SU-DHL-6 (cell line): ENCODE measurements around the gene SIK3.
"Not testable (repeated sequence)": the region's sequence is repeated elsewhere in the genome, so short reads cannot be mapped to it uniquely, and the experiment has no call there.

ENCODE experiments used
- H2AFZ ChIP-seq: fragments of 200-600 bp; sonication (generic); 2 replicates; pipeline ENCODE4 v1.6.1; 2014; ENCODE audit warnings: low read depth, mild to moderate bottlenecking, moderate library complexity, mixed read lengths, antibody characterized with exemption, low read length; ENCODE audit not compliant: severe bottlenecking
- H3F3A ChIP-seq: fragments of 200-600 bp; shearing (Covaris generic); 2 replicates; pipeline ENCODE4 v1.6.0; 2016; ENCODE audit warnings: antibody characterized with exemption, mild to moderate bottlenecking; ENCODE audit not compliant: insufficient read depth
- H3K27ac ChIP-seq: fragments of 200-600 bp; sonication (generic); 2 replicates; pipeline ENCODE4 v1.5.1; 2016; ENCODE audit warnings: low read depth, mild to moderate bottlenecking, low read length, moderate library complexity, mixed read lengths
- H3K27me3 ChIP-seq: fragments of 200-600 bp; sonication (generic), shearing (Covaris generic); 2 replicates; pipeline ENCODE4 v1.6.0; 2014; ENCODE audit warnings: mild to moderate bottlenecking, low read length
- H3K36me3 ChIP-seq: fragments of 200-600 bp; sonication (generic); 2 replicates; pipeline ENCODE4 v1.6.1; 2014; ENCODE audit warnings: mild to moderate bottlenecking, low read length, mixed read lengths
- H3K4me2 ChIP-seq: fragments of 300-600, 200-600 bp; shearing (Covaris generic), sonication (generic); 2 replicates; pipeline ENCODE4 v1.6.0; 2014; ENCODE audit warnings: low read length, low read depth, mild to moderate bottlenecking; ENCODE audit not compliant: poor library complexity, severe bottlenecking
- H3K4me3 ChIP-seq: fragments of 200-600 bp; sonication (generic); 2 replicates; pipeline ENCODE4 v1.5.1; 2014; ENCODE audit warnings: antibody characterized with exemption, low read length, mild to moderate bottlenecking, mixed read lengths; ENCODE audit not compliant: insufficient read depth, poor library complexity, severe bottlenecking
- H3K79me2 ChIP-seq: fragments of 200-600 bp; sonication (generic); 2 replicates; pipeline ENCODE4 v1.6.1; 2014; ENCODE audit warnings: mild to moderate bottlenecking, low read length, moderate library complexity; ENCODE audit not compliant: insufficient read depth
- H3K9ac ChIP-seq: fragments of 200-600 bp; sonication (generic); 2 replicates; pipeline ENCODE4 v1.7.0; 2014; ENCODE audit warnings: mild to moderate bottlenecking, low read length
- H3K9me2 ChIP-seq: fragments of 200-600 bp; sonication (generic); replicated peaks from 2 replicates; pipeline ENCODE4 v1.6.1; 2014; ENCODE audit warnings: low read length; ENCODE audit not compliant: insufficient read depth
- H3K9me3 ChIP-seq: fragments of 200-600 bp; sonication (generic); 2 replicates; pipeline ENCODE4 v1.6.1; 2014; ENCODE audit warnings: low read length, mixed read lengths; ENCODE audit not compliant: insufficient read depth
- H4K20me1 ChIP-seq: fragments of 200-600 bp; sonication (generic); 2 replicates; pipeline ENCODE4 v1.6.1; 2014; ENCODE audit warnings: low read depth, mild to moderate bottlenecking, antibody characterized with exemption, low read length, moderate library complexity, mixed read lengths
- EZH2phosphoT487 ChIP-seq: fragments of 200-600 bp; sonication (generic), shearing (Covaris generic); conservative IDR thresholded peaks from 2 replicates; pipeline ENCODE4 v1.6.1; 2018; ENCODE audit warnings: mild to moderate bottlenecking, antibody characterized with exemption, low read length, moderate library complexity, mixed read lengths
- TF ChIP-seq, protein P1 (sequence below): fragments of 200-600 bp; sonication (generic); IDR thresholded peaks from one replicate; pipeline ENCODE4 v1.5.1; 2017; ENCODE audit warnings: antibody characterized with exemption, mild to moderate bottlenecking, low read length, moderate library complexity; ENCODE audit not compliant: insufficient read depth, poor library complexity, severe bottlenecking

Gene SIK3

DNA sequence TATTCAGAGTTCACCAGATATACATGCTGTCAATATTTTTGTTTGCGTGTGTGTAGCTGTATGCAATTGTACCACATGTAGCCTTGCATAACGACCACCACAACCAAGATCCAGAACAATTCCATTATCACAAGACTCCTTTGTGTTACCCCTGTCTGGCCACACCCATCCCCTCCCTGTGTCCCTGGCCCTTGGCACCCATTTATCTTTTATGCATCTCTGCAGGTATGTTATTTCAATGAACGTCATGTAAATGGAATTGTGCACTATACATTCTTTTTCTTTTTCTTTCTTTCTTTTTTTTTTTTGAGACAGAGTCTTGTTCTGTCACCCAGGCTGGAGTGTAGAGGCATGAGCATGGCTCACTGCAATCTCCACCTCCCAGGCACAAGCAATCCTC, 36.2 kb upstream of the SIK3 start:
- Histone ChIP-seq H4K20me1 (no peaks in the 10 kb centered on the region), H2AFZ (no peak overlapping the region), H3K27ac (no peak overlapping the region), H3K4me3 (no peak overlapping the region), H3K36me3 (no peaks in the 10 kb centered on the region), H3K27me3 (no peaks in the 10 kb centered on the region), H3K9ac (no peak overlapping the region), H3K79me2 (no peaks in the 10 kb centered on the region), H3F3A (no peaks in the 10 kb centered on the region), H3K9me3 (no peaks in the 10 kb centered on the region), H3K4me2 (no peak overlapping the region), H3K9me2 (no peaks in the 10 kb centered on the region)
- TF ChIP-seq EZH2phosphoT487, result no peak

DNA sequence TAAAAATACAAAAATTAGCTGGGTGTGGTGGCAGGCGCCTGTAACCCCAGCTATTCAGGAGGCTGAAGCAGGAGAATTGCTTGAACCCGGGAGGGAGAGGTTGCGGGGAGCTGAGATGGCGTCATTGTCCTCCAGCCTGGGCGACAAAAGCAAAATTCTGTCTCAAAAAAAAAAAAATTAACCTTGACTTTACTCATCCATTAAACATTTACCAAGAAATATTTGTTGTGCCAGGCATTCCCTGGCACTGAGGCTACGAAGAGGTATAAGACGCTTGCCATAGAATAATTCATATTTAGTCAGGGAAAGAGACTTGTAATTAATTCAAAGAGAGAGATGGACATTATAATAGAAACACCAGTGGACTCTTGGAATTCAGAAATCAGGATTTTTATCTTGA, 32.7 kb upstream of the SIK3 start:
- H3K27ac ChIP-seq, result no peak overlapping the region
- TF ChIP-seq EZH2phosphoT487, result no peak
- TF ChIP-seq, protein P1, sequence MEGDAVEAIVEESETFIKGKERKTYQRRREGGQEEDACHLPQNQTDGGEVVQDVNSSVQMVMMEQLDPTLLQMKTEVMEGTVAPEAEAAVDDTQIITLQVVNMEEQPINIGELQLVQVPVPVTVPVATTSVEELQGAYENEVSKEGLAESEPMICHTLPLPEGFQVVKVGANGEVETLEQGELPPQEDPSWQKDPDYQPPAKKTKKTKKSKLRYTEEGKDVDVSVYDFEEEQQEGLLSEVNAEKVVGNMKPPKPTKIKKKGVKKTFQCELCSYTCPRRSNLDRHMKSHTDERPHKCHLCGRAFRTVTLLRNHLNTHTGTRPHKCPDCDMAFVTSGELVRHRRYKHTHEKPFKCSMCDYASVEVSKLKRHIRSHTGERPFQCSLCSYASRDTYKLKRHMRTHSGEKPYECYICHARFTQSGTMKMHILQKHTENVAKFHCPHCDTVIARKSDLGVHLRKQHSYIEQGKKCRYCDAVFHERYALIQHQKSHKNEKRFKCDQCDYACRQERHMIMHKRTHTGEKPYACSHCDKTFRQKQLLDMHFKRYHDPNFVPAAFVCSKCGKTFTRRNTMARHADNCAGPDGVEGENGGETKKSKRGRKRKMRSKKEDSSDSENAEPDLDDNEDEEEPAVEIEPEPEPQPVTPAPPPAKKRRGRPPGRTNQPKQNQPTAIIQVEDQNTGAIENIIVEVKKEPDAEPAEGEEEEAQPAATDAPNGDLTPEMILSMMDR, result no peak
- H4K20me1 ChIP-seq, result no peaks in the 10 kb centered on the region
- no peak overlapping the region for H3K4me2 ChIP-seq
- no peak overlapping the region for H3K4me3 ChIP-seq
- H3K79me2 ChIP-seq, result no peaks in the 10 kb centered on the region
- H3K9ac ChIP-seq, result no peak overlapping the region
- no peaks in the 10 kb centered on the region for H3K9me3 ChIP-seq
- H3K27me3 ChIP-seq, result no peaks in the 10 kb centered on the region
- no peak overlapping the region for H2AFZ ChIP-seq
- no peaks in the 10 kb centered on the region for H3F3A ChIP-seq
- H3K9me2 ChIP-seq, result no peaks in the 10 kb centered on the region
- H3K36me3 ChIP-seq, result no peaks in the 10 kb centered on the region

DNA sequence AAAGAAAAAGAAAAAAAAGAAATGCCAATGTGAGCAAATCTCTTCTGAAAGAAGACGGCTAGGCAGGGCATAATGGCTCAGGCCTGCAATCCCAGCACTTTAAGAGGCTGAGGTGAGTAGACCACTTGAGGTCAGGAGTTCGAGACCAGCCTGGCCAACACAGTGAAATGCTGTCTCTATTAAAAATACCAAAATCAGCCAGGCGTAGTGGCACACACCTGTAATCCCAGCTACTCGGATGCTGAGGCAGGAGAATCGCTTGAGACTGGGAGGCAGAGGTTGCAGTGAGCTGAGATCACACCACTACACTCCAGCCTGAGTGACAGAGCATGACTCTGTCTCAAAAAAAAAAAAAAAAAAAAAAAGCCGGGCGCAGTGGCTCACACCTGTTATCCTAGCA, 32.2 kb upstream of the SIK3 start:
- not testable (repeated sequence) for H3K27me3 ChIP-seq, H3K27ac ChIP-seq

DNA sequence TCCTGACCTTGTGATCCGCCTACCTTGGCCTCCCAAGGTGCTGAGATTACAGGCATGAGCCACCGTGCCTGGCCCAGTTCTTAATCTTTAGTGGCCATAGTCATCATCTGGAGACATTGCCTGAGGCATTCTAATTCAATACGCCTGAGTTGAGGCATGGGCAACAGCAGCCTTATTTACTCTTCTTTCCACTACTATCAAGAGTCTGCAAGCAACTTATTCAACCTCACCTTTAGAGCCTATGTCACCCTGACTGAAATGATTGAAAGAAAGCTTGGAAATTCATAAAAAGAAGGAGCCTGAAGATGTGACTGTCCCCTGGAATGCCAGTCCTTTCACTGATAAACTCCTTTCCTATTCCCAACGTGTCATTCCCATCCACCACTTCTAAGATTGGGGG, 30.1 kb upstream of the SIK3 start:
- H3K4me3 ChIP-seq, result no peak overlapping the region
- TF ChIP-seq, protein P1, result no peak
- TF ChIP-seq EZH2phosphoT487, result no peak
- H3K27ac ChIP-seq, result no peak overlapping the region
- no peaks in the 10 kb centered on the region for H3K36me3 ChIP-seq
- no peaks in the 10 kb centered on the region for H3K27me3 ChIP-seq
- H3K9me2 ChIP-seq, result no peaks in the 10 kb centered on the region
- H3K79me2 ChIP-seq, result no peaks in the 10 kb centered on the region
- H2AFZ ChIP-seq, result no peak overlapping the region
- H4K20me1 ChIP-seq, result no peaks in the 10 kb centered on the region
- H3K9me3 ChIP-seq, result no peaks in the 10 kb centered on the region
- no peaks in the 10 kb centered on the region for H3F3A ChIP-seq
- H3K9ac ChIP-seq, result no peak overlapping the region
- H3K4me2 ChIP-seq, result no peak overlapping the region

More for the DNA sequence above, 32.2 kb upstream of the SIK3 start:
- H3F3A ChIP-seq, H3K4me2 ChIP-seq, H3K9ac ChIP-seq, H2AFZ ChIP-seq, H3K9me3 ChIP-seq, H3K9me2 ChIP-seq, H3K36me3 ChIP-seq, H3K79me2 ChIP-seq, H3K4me3 ChIP-seq, H4K20me1 ChIP-seq: not testable (repeated sequence)
